Measurements from ENCODE around the gene ZBTB7C.

ZBTB7C gene

DNA sequence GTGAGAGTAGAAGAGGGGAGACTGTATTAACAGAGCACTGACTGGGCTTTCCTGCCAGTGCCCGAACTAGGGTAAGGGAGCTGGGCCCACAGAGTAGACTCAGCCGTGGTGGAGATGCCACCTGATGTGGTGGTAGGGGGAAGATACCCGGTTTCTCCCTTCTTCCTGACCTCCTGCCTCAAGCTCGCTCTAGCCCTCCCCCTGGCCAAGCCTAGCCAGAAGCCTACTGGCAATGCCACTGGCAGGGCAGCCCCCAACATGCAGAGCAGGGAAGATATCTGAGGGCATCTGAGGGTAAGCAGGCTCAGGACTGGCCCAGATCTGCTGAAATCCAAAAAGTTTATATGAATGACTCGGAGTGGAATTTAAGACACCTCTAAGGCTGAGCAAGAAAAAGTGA is 316.1 kb downstream of the ZBTB7C start:
- H3K4me3 ChIP-seq (ENCODE audit: low read depth, low read length) = no peak overlapping the region
- DNase-seq (ENCODE audit: low read depth) = no peak

DNA sequence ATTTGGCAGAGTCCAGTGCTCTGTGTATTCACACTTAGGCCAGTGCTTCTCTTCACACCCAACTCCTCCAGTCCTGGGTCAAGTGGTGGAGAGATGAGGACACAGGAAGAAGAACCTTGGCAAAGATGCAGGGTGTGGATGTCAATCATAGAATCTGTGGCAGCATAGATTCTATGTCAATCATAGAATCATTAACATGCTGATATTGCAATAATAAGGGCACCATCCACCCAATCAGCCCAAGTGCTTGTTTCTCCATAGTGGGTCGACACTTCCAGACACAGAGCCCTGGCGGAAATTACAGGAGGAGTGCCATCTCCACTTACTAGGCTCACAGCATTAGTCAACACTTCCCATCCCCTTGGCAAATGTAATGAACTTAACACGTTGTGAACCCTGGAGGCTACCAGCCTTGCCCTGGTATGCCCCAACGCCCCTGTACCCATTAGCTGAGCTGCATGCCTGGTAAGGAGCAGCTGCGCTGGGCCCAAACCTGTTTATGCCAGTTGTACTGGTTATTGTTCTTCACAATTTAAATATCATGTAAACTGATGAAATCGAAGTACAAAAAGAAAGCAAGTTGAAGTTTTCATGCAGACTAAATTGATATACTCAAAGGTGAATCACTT is 317.2 kb downstream of the ZBTB7C start:
- DNase-seq (ENCODE audit: low read depth) = no peak
- H3K4me3 ChIP-seq (ENCODE audit: low read depth, low read length) = no peak overlapping the region

DNA sequence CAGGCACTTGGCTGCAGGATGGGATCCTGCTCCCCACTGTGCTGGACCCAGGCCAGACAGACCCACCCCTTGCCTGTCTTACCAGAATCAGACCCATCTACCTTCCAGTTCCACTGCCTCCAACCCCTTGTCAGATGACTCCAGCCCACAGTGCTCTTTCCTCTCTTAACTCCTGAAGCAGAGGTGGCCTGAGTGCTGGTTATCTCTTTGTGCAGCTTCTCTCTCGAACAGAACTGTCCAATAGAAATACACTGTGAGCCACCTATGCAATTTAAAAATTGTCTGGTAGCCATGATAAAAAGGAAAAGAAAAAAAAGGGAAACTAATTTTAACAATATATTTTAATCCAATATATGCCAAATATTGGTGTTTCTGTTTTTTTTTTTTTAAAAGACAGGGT is 318.5 kb downstream of the ZBTB7C start:
- no peak for DNase-seq (ENCODE audit: low read depth)
- H3K4me3 ChIP-seq (ENCODE audit: low read depth, low read length) = no peak overlapping the region

DNA sequence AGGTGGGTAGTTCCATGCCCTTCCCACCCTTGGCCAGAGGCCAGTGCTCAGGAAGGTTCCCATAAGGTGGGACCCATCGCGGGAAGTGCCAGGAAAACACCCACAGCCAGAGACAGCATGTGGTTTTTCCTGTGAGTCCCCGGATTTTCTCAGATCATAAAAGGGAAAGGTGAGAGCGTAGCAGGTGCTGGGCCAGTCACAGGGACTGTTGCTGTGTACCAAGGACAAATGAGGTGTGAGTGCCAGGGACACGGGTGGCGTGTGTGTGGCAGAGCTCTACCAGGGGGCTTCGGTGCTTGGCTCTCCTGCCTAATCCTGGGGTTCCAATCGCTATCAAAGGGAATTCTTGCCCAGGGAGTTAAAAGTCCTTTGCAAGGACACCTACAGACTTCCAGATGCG is 319.2 kb downstream of the ZBTB7C start:
- H3K4me3 ChIP-seq (ENCODE audit: low read depth, low read length) = no peak overlapping the region

DNA sequence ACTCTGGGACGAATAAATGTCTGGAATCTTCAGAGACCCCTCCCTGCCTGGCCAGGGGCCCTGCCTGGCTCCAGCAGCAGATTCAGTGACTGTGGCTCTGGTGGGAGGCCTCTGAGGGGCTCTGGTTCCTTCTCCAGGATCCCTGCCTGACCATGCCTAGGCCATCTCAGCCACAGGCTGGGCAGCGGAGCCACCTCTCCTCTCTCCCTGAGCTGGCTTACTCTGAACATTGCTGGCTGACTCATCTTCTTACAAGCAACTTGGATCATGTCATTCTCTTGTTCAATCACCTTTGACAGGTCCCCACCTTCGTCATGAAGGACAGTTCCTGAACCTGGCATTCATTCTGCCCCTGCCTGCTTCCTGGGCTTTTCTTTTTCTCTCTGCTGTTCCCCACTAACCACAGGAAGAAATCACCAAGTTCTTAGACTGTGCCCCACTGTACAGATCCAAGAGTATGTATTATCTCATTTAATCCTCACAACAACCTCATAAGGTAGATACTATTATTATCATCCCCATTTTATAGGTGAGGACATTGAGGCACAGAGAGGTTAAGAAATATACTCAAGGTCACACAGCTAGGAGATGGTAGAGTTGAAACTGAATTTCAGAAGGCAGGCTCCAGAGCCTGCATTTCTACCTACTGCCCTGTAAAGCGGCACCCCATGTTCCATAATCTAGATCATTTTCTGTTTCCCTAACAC is 323.2 kb downstream of the ZBTB7C start:
- H3K4me3 ChIP-seq (ENCODE audit: low read depth, low read length) = no peak overlapping the region
- no peak for DNase-seq (ENCODE audit: low read depth)

More for the DNA sequence above, 319.2 kb downstream of the ZBTB7C start:
- no peak for DNase-seq (ENCODE audit: low read depth)

DNA sequence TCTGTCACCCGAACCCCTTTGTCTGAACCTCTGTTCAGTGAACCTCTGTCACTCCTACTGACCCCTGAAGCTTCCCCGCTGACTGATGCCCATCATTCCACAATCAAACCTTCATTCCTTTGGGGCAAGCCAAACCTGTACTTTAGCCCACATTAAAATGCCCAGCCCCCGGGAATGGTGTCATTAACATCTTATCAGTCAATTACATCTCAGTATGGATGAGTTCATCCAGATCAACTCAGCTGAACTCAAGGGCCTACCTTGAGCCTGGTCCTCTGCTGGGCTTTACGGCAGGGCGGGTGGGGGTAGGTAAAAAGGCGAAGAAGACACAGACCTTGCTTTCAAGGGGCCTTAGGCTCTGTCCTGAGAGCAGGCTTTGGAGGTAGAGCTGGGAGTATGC is 324.3 kb downstream of the ZBTB7C start:
- no peak for DNase-seq (ENCODE audit: low read depth)
- H3K4me3 ChIP-seq (ENCODE audit: low read depth, low read length) = no peak overlapping the region

DNA sequence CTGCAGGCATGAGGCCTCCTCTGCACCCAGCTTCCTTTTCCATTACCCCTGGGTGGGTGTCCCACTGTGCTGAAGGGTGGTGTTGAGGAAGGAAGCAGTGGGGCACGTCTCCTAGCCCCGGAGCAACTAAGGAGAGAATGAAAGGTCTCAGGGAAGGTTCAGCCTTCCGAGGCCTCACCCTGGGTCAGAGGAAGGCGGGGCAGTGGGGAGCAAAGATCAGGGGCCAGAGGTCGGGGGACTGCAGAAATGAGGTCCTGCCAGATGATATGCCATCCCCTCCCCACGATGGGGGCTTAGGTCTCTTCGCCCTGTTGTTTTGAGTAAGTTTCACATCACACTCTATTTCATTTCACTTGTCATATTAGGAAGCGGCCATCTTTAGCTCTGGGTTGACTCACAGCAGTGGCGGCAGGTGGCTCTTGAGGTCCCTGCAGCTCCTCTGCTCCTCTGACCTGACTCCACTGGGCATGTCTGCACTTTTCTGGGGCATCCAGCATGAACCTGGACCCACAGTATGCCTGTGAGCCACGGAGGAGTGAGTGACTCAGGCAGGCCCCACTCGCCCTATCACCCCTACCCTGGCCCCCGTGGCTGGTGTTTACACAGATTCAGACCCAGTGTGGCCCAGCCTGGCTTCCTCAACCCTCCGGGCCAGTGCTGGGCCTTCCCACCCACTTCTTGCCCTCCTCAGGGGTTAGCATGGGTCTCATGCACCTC is 325.0 kb downstream of the ZBTB7C start:
- no peak overlapping the region for H3K4me3 ChIP-seq (ENCODE audit: low read depth, low read length)
- no peak for DNase-seq (ENCODE audit: low read depth)

DNA sequence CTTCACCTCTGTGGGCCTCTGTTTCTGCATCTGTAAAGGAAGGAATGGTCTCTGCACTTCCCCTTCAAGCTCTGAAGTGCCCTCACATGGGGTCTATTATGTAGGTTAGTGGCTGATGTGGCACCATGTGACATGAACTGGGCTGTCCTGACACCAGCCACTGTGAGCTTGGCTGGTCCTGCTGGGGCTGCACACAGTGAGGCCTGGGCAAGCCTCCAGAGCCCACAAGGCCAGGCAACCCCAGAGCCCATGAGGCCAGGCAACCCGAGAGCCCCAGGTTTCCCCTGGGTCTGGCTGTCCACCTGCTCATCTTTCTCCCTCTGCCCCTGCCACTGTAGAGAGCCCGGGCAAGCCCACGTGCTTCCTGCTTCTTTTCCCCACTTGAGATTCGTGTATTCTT is 328.6 kb downstream of the ZBTB7C start:
- DNase-seq (ENCODE audit: low read depth) = no peak
- H3K4me3 ChIP-seq (ENCODE audit: low read depth, low read length) = no peak overlapping the region

DNA sequence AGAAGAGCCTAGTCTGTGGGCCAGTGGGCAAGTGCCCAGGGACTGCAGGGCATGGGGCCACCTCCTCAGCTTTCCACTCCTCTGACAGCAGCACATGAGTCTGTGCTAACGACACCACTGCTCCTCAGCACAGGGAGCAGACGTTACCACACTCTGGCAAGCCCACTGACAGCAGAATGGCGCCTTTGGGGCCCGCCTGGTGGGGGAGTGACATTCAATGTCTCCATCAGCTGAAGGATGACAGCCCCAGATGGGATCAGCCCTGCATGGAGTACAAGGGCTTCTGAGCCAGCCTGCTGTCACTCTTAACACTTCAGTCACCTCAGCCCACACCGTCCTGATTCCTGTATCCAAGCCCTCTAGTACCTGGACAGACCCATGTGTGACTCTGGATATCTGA is 329.3 kb downstream of the ZBTB7C start:
- no peak for DNase-seq (ENCODE audit: low read depth)
- no peak overlapping the region for H3K4me3 ChIP-seq (ENCODE audit: low read depth, low read length)

DNA sequence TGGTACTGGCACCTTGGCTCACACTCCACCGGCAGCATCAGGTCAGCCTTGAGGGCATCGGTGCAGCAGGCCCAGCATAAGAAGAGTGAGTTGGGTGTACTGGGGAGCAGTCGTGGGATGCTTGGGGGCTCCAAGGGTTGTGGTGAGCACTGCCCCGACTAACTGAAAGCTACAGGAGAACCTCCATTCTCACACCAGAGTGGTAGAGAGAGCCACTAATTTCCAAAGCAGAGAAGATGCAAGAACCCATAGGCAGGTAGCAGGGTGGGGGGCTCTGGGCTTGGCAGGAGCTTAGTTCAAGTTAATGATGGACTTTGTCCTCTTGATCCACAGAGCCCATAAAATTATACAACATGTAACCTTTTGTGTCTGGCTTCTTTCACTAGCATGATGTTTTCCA is 330.7 kb downstream of the ZBTB7C start:
- H3K4me3 ChIP-seq (ENCODE audit: low read depth, low read length) = no peak overlapping the region
- DNase-seq (ENCODE audit: low read depth) = no peak

DNA sequence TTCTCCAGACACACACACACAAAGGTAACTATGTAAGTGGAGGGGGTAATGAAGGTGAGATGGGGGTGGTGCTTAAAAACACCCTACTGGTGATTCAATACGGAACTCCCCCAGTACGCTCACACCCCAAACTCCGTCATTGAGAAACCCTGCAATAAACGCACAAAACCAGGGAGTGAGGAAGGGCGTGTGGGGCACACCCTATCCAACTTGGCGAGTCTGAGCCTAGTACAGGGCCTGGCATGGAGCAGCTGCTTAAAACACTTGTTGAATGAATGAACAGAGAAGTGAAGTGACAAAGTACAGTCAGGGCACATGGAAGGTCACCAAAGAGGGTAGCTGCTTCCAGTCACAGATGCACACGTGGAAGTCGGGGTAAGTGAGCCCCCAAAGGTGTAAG is 331.9 kb downstream of the ZBTB7C start:
- no peak overlapping the region for H3K4me3 ChIP-seq (ENCODE audit: low read depth, low read length)
- no peak for DNase-seq (ENCODE audit: low read depth)

DNA sequence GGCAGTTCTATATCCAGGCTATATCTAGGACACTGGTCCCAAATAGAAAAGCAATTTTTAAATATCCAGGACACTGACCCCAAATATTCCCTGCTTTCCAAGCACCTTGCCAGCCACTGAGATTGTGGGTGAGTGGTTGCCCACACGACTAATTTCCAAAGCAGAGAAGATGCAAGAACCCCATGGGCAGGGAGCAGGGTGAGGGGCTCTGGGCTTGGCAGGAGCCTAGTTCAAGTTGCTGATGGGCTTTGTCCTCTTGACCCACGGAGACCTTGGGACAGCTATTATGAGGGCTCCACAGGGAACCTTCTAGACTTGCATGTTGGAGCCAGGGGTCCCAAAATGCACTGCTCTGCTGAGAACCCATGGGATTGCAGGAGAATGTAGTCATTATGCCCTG is 332.7 kb downstream of the ZBTB7C start:
- DNase-seq (ENCODE audit: low read depth) = no peak
- H3K4me3 ChIP-seq (ENCODE audit: low read depth, low read length) = no peak overlapping the region

DNA sequence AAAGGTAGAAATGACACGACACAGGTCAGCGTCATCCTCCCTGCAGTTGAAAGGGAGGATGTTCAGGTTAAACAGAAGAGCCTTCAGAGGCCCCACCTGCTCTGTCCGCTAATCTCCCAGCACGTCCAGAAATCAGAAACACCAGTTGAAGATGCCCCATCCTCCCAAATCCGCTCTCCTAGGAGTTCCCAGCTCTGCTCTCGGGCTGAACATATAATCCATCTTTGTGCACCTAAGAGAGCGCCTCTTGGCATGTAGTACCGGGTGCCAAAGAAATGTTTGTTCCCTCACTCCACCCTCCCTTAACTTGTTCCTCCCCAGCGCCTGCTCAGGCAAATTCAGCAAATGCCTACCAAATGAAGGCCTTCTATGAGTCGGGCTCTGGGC is 333.5 kb downstream of the ZBTB7C start:
- DNase-seq (ENCODE audit: low read depth) = no peak
- H3K4me3 ChIP-seq (ENCODE audit: low read depth, low read length) = no peak overlapping the region

DNA sequence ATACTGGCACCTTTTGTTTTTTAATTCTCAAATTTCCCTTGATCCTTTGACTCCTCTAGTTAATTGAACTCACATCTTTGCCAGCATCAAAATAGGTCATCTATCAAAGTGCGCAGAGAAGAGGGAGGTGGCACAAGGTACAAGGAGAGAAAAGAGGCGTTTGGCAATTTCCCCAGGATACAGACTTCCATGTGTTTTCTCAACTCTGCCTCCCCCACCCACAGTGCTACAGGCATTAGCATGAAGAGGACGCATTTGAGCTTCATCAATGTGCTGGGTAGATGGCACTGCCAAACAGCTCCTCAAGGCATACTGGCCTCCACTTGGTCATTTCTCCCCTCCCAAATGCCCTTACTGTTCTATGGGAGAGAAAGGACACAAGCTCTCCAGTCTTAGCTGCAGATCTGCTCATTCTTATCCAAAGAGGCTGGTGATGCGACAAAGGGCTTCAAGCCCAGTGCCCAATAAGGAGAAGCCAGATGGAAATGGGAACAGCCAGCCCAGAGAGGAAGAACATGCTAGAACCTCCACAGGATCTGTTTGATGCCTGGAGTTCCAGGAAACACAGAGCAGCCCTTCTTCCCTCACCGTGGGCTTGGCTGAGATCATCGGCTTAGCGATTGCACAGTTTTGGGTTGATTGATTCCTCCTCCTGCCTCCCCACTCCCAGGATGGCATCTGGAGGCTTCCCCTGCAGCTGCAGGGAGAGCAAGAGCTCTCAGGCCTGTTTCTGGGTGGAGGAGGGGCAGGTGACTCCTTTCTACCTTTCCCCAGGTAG is 334.1 kb downstream of the ZBTB7C start:
- no peak overlapping the region for H3K4me3 ChIP-seq (ENCODE audit: low read depth, low read length)
- DNase-seq (ENCODE audit: low read depth) = no peak

DNA sequence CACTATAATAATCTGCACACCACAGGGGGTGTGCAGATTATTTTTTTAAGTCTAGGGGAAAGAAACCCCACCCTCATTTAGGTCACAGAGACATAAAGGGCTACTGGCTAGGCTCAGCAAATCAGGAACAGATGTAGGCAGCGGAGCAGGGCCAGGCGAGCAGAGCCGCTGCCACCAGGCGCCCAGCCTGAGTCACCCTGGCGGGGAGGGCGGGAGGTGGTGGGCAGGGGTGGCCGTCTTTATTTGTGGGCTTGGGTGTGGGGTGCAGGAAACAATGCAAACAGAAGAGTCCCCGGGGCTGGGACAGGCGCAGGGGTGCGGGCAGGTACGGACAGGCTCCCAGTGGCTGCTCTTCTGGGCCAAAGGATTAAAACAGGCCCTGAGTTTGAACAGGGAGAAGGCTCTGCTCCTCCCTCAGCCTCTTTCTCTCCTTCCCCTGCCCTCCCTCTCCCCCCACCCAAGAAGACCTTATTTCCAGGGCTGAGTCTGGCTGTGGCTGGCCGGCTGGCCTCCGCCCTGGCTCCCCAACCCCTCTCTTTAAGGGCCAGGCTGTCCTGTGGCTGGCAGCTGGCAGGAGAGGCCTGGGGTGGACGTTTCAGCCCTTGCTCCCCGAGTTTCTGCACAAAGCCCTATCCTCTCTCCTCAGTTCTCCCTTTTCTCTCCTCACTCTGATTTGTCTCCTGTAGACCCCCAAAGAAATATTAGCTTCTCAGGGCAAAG is 335.8 kb downstream of the ZBTB7C start:
- no peak overlapping the region for H3K4me3 ChIP-seq (ENCODE audit: low read depth, low read length)

DNA sequence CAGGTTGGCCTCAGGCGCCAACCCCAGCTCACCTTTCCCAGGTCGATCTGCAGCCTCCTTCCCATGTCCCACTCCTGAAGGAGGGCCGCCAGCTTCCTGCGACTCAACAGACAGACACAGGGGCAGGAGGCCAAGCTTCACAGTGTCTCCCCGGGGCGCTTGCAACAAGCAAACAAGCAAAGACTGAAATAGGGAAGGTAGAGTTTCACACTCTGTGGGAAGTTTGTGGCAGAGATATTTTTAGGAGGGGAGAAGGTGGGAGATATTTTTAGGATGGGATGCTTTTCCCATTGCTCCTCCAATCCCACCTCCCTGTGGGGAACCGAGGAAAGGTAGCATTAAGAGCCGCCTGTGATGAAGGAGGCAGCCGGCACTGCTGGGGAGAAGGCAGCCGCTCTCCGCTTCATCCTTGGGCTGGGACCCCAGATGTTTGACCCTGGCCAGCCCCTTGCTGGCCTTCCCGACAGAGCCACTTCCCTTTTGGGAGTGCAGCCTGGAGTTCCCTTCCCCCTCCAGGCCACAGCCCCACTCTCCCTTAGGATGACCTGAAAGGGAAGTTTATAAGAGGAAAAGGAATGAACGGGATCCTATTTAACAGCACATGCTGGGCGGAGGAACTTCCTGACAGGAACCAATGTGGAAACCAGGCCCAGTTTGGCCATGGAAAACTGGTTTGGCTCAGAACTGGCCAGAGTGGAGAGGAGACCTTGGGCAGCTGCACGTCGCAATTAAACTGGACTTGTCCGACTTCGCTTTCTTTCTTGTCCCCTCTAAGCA is 336.6 kb downstream of the ZBTB7C start:
- DNase-seq (ENCODE audit: low read depth) = no peak
- H3K4me3 ChIP-seq (ENCODE audit: low read depth, low read length) = no peak overlapping the region

More for the DNA sequence above, 335.8 kb downstream of the ZBTB7C start:
- DNase-seq (ENCODE audit: low read depth) = no peak

DNA sequence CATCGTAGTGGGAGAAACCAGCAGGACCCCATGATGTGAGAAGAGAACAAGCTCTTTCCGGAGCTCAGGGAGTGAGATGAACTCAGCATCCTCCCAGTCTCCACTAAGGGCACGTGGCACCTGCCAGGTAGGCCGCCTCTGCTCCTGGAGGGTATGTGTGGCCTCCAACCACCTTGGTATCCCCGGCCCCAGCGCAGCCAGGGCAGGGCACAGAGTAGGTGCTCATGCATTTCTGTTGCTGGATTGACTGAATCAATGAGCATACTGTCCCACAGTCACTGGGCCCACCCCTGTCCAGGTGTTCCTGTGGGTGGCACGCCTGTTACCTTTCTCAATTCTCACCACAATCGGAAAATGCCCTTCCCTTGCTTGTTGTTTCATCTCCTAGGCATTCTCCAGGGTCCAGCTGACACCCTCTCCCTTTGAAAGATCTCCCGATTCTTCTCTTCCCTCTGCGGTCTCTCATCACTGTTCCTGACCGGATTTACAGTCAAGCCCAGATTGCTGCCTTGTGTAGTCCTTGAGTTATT is 340.2 kb downstream of the ZBTB7C start:
- DNase-seq (ENCODE audit: low read depth) = no peak
- no peak overlapping the region for H3K4me3 ChIP-seq (ENCODE audit: low read depth, low read length)

DNA sequence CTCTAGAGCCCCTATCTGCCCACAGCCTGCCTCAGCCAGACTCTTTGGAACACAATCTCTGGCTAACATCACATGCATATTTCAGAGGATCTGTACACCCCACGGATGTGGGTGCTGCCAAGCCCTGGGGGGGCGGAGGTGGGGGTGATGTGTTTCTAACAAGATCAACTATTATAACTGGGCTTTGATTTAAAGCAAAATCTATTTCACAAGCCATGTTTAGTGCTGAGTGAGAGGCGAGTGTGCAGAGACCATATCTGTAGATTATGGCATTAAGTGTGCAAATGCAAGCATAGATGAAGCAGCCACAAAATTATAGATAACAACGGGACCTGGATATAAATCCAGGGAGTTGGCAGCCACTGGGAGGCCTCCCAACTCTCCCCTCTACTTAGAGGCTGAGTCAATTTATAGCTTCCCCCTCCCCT is 342.9 kb downstream of the ZBTB7C start:
- no peak overlapping the region for H3K4me3 ChIP-seq (ENCODE audit: low read depth, low read length)
- DNase-seq (ENCODE audit: low read depth) = no peak

DNA sequence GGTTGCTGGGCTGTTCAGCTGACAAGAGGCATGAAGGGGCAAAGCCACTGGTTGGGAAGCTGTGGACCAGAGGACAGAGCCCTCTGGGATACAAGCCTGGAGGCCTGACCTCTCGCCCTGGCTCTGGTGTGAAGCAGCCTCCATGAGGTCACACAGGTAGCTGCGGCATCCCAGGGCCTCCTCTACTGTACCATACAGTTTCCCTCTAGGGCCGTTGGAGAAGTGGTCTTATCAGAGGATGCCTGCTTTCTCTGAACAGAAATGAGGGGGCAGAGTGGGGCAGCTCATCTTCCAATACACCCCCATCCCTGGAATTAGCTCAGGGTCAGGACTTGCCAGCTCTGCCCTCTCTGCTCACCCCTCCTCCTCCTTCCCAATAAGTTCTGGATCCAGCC is 343.6 kb downstream of the ZBTB7C start:
- no peak for DNase-seq (ENCODE audit: low read depth)
- no peak overlapping the region for H3K4me3 ChIP-seq (ENCODE audit: low read depth, low read length)

Data from skeletal muscle cell (primary cell).